Cardiac fibroblast (primary cell): ENCODE data around the gene NOL9.

Source experiments
- DNase-seq, 2 donors: peaks; one replicate each; pipeline versions ENCODE4 v3.0.0 to v3.0.0-alpha.2; 2010; ENCODE audit warnings: low read depth in 2 of 2
- H3K4me3 ChIP-seq, 2 donors: replicated peaks in 1 of 2; 1 replicate in 1 of 2; 2 replicates in 1 of 2; pipeline ENCODE4 v1.5.1; 2011; ENCODE audit warnings: low read depth in 2 of 2, low read length in 2 of 2, mild to moderate bottlenecking in 2 of 2, moderate library complexity in 1 of 2
- TF ChIP-seq, protein P1 (sequence below): IDR thresholded peaks from one replicate; pipeline ENCODE4 v1.5.1; 2011; ENCODE audit warnings: low read depth, mild to moderate bottlenecking, low read length, inconsistent platforms

The NOL9 gene

GRCh38 chr1:6535214-6535613 is 19.1 kb downstream of the NOL9 start:
- TF ChIP-seq, protein P1, sequence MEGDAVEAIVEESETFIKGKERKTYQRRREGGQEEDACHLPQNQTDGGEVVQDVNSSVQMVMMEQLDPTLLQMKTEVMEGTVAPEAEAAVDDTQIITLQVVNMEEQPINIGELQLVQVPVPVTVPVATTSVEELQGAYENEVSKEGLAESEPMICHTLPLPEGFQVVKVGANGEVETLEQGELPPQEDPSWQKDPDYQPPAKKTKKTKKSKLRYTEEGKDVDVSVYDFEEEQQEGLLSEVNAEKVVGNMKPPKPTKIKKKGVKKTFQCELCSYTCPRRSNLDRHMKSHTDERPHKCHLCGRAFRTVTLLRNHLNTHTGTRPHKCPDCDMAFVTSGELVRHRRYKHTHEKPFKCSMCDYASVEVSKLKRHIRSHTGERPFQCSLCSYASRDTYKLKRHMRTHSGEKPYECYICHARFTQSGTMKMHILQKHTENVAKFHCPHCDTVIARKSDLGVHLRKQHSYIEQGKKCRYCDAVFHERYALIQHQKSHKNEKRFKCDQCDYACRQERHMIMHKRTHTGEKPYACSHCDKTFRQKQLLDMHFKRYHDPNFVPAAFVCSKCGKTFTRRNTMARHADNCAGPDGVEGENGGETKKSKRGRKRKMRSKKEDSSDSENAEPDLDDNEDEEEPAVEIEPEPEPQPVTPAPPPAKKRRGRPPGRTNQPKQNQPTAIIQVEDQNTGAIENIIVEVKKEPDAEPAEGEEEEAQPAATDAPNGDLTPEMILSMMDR, result no peak
- no peak overlapping the region for H3K4me3 ChIP-seq
- no peak for DNase-seq

DNA sequence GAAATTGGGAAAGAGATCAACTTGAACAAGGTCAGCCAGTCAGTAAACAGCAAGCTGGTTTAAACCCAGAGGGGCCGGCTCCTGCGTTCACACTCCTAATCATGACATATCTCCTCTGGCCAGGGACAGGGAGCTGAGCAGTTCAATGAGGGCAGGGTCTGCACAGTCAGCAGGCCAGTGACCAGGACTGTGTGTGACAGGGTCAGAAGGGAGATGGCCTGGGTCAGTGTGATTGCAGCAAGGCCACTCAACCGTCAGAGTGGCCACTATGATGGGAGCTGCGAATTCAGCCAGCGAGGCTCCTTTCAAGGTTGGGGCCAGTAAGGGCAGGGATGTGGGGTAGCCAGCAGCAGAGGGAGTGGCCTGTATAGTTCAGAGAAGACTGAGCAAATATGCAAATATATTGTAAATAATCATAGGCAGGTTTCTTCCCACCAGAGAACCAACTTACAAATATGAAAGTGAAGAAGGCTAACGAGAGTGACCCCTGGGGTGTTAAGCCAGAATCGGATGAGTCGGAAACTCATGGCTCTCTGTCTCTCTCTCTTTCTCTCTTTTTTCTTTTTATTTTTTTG is 20.0 kb downstream of the NOL9 start:
- no peak for DNase-seq
- no peak overlapping the region for H3K4me3 ChIP-seq
- TF ChIP-seq, protein P1, result no peak

GRCh38 chr1:6531996-6532395 is 22.3 kb downstream of the NOL9 start:
- H3K4me3 ChIP-seq, result no peak overlapping the region
- TF ChIP-seq, protein P1, result no peak
- no peak for DNase-seq

GRCh38 chr1:6530504-6531160 is 23.7 kb downstream of the NOL9 start:
- DNase-seq, result no peak
- H3K4me3 ChIP-seq, result no peak overlapping the region
- TF ChIP-seq, protein P1, result no peak

GRCh38 chr1:6528492-6528891 is 25.8 kb downstream of the NOL9 start:
- no peak overlapping the region for H3K4me3 ChIP-seq
- TF ChIP-seq, protein P1, result no peak

DNA sequence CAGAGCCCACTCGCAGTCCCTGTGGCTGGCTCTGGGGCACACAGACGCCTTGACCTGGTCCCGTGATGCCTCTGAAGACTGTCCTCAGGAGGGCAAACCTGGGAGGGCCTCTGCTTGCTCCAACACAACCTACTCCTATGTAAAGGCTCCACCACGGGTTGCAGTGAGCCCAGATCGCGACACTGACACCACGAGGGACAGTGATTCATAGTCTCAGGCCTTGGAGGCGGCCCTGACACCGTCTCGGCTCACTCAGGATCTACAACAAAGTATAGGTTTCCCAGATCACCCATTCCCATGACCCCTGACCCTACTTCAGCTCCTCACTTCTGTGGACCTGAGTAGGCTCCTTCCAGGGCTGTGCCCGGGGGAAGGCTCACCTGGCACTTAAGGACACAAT is 28.0 kb downstream of the NOL9 start:
- H3K4me3 ChIP-seq, result no peak overlapping the region
- TF ChIP-seq, protein P1, result no peak
- no peak for DNase-seq

More at GRCh38 chr1:6528492-6528891, 25.8 kb downstream of the NOL9 start:
- DNase-seq, result no peak
